Stomach (tissue), 9 donors: ENCODE data around the gene FAM184B. TPM values are rescaled to one million over a fixed set of nuclear protein-coding genes. Genes with fewer than 3 reads are reported as not detected.
"Not testable (repeated sequence)": the region's sequence is repeated elsewhere in the genome, so short reads cannot be mapped to it uniquely, and the experiment has no call there.

Experiments used
- DNase-seq, 2 donors: peaks; one replicate each; pipeline versions ENCODE4 v3.0.0 to v3.0.0-alpha.2; 2013 to 2019
- H3K27ac ChIP-seq, 5 donors: fragments of 200-600 bp in 4 of 5; sonication (generic) in 4 of 5; one replicate each; pipeline ENCODE4 v1.5.1; 2013 to 2019; ENCODE audit warnings: mild to moderate bottlenecking in 1 of 5, moderate library complexity in 1 of 5
- H3K27me3 ChIP-seq, 3 donors: fragments of 200-600 bp; sonication (generic); one replicate each; pipeline ENCODE4 v1.5.1; 2017 to 2019; ENCODE audit warnings: mixed run types in 1 of 3
- H3K36me3 ChIP-seq, 4 donors: fragments of 200-600 bp; sonication (generic); 1 replicate in 3 of 4; 2 replicates in 1 of 4; pipeline ENCODE4 v1.5.1; 2016 to 2019
- H3K4me1 ChIP-seq, 4 donors: fragments of 200-600 bp; sonication (generic); one replicate each; pipeline ENCODE4 v1.5.1; 2016 to 2019
- H3K4me3 ChIP-seq, 4 donors: fragments of 200-600 bp; sonication (generic) in 3 of 4; one replicate each; pipeline ENCODE4 v1.5.1; 2016 to 2019; ENCODE audit warnings: mild to moderate bottlenecking in 1 of 4
- H3K9me3 ChIP-seq, 4 donors: fragments of 200-600 bp; sonication (generic); one replicate each; pipeline ENCODE4 v1.5.1; 2016 to 2019
- EP300 ChIP-seq: sonication (generic); formaldehyde crosslinking; IDR thresholded peaks from one replicate; pipeline ENCODE4 v1.6.1; 2017; ENCODE audit warnings: antibody characterized with exemption
- POLR2A ChIP-seq, 4 donors: fragments of 450-650 bp; IDR thresholded peaks; one replicate each; pipeline ENCODE4 v1.6.1; 2016; ENCODE audit warnings: antibody characterized with exemption in 4 of 4, control low read depth in 2 of 4, mild to moderate bottlenecking in 1 of 4, moderate library complexity in 1 of 4
- POLR2AphosphoS5 ChIP-seq, 3 donors: sonication (generic); formaldehyde crosslinking; IDR thresholded peaks; one replicate each; pipeline ENCODE4 v1.6.1; 2016; ENCODE audit warnings: antibody characterized with exemption in 3 of 3
- WGBS, 5 donors: extraction: QIAGEN DNeasy Blood & Tissue Kit in 3 of 5; methylation state at CpG; one replicate each; pipeline versions ENCODE4 v1.1.5 to v1.1.7; 2013 to 2018; 5-methylcytosine and 5-hydroxymethylcytosine counted together
- intact Hi-C: fragments of 100-400 bp; cut with DNase I; formaldehyde crosslinking; loops from one replicate; pipeline ENCODE4 v1.15.1; 2023; ENCODE audit warnings: low total_unique reads
- polyA plus RNA-seq, 3 donors: library from polyadenylated mRNA; stranded (reverse); fragments of 200-250 nt; gene quantifications; one replicate each; pipeline ENCODE4 v1.2.3, GENCODE V29; 2013
- total RNA-seq, 5 donors: library from RNA; depleted of rRNA; stranded (reverse); fragments of >200 nt; gene quantifications; one replicate each; pipeline versions ENCODE4 v1.1.0 to v1.2.3, GENCODE V29; 2014 to 2016
- TF ChIP-seq, protein P1 (sequence below), 7 experiments: fragments of 450-650 bp in 4 of 7; fragments of 200-600 bp in 3 of 7; sonication (generic) in 3 of 7; IDR thresholded peaks; one replicate each; pipeline ENCODE4 v1.5.1; 2016 to 2019; ENCODE audit warnings: antibody characterized with exemption in 7 of 7, control low read depth in 2 of 7, mild to moderate bottlenecking in 1 of 7
- donor health status: healthy with polysubstance abuse.
- donor health status: Bipolar disorder and iron deficiency.
- donor health status: healthy.

The FAM184B gene
- total and polyA plus RNA-seq, 8 donors: 0.08 to 0.18 TPM; not detected in 6

DNA sequence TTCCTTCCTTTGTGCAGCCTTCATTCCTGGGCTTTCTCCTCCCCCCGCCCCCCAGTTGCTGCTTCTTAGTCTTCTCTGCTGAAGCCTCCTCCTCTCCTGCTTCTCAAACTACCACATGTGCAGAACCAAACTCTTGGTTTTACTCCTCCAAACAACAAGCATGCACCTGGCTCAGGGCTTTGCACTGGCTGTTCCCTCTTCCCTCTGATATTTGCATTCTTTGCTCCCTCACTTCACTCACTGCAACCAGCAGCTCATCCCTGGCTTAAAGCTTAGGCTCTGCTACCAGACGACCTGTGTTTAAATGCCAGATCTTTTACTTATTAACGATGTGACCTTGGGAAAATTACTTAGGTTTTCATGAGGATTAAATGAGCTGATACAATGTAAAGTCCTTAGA, 115.6 kb downstream of the FAM184B start:
- Histone ChIP-seq H3K4me1 (no peaks in the 10 kb centered on the region), H3K9me3 (no peaks in the 10 kb centered on the region), H3K4me3 (no peak overlapping the region), H3K27me3 (no peaks in the 10 kb centered on the region), H3K27ac (no peak overlapping the region), H3K36me3 (no peaks in the 10 kb centered on the region)
- intact Hi-C loops: no loop called here
- 56 to 75% (median 64%) methylated on average over 3 of the region's 3 CpGs for whole genome bisulfite sequencing, 5 donors
- TF ChIP-seq POLR2AphosphoS5 (IDR thresholded peaks at IDR 0.05): no peak
- no peak for TF ChIP-seq EP300
- TF ChIP-seq POLR2A (IDR thresholded peaks at IDR 0.05): no peak
- TF ChIP-seq, protein P1, sequence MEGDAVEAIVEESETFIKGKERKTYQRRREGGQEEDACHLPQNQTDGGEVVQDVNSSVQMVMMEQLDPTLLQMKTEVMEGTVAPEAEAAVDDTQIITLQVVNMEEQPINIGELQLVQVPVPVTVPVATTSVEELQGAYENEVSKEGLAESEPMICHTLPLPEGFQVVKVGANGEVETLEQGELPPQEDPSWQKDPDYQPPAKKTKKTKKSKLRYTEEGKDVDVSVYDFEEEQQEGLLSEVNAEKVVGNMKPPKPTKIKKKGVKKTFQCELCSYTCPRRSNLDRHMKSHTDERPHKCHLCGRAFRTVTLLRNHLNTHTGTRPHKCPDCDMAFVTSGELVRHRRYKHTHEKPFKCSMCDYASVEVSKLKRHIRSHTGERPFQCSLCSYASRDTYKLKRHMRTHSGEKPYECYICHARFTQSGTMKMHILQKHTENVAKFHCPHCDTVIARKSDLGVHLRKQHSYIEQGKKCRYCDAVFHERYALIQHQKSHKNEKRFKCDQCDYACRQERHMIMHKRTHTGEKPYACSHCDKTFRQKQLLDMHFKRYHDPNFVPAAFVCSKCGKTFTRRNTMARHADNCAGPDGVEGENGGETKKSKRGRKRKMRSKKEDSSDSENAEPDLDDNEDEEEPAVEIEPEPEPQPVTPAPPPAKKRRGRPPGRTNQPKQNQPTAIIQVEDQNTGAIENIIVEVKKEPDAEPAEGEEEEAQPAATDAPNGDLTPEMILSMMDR (IDR thresholded peaks at IDR 0.05): no peak
- DNase-seq: no peak

DNA sequence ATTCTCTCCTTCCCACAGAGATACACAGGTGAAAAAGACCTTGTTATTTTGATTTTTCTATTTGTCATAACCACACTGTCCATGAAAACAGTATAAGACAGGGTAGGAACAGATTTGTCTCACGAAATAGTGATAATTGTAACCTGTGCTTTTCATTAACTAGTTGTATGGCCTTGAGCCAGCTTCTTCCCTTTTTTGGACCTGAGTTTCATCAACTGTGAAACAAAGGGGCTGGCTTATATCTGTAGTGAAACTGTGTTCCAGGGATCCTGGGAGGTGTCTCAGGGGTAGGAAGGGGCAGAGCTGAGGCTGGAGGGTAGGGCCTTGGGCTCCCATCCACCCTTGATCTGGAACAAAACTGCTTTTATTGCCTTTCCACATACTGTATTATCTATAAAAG, 116.1 kb downstream of the FAM184B start:
- TF ChIP-seq, protein P1 (IDR thresholded peaks at IDR 0.05): no peak
- TF ChIP-seq EP300 (no peak), POLR2AphosphoS5 (IDR thresholded peaks at IDR 0.05) (no peak)
- H3K27ac ChIP-seq: no peak overlapping the region
- no peaks in the 10 kb centered on the region for H3K27me3 ChIP-seq
- 26 to 48% (median 28%) methylated on average over 1 of the region's 1 CpG for WGBS, 5 donors
- no peak overlapping the region for H3K4me3 ChIP-seq
- H3K36me3 ChIP-seq: no peaks in the 10 kb centered on the region
- no peaks in the 10 kb centered on the region for H3K9me3 ChIP-seq
- no peak for DNase-seq
- H3K4me1 ChIP-seq: no peaks in the 10 kb centered on the region
- intact Hi-C loops: no loop called here

DNA sequence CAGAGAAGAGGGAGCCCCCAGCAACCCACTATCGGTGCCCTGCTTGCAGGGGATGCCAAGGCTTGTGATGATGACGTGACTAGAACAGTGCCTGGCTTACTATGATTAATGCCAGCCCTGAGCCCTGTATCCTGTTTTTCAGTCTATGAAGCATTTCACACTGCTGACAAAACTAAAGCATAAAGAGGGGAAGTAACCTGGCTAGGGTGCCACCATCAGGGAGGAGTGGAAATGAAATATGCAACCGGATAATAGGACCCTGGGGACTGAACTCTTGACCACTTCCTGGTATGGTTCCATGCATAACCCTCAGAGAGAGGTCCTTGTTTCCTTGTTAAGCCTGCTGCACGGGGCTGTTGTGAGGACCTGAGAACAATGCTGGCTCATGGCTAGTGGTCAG, 116.7 kb downstream of the FAM184B start:
- Histone ChIP-seq H3K27me3 (no peaks in the 10 kb centered on the region), H3K36me3 (no peaks in the 10 kb centered on the region), H3K27ac (no peak overlapping the region), H3K4me3 (no peak overlapping the region), H3K9me3 (no peaks in the 10 kb centered on the region), H3K4me1 (no peaks in the 10 kb centered on the region)
- 43 to 66% (median 58%) methylated on average over 4 of the region's 4 CpGs for WGBS, 5 donors
- intact Hi-C loops: no loop called here
- no peak for DNase-seq
- TF ChIP-seq POLR2A (IDR thresholded peaks at IDR 0.05) (no peak), EP300 (no peak), POLR2AphosphoS5 (IDR thresholded peaks at IDR 0.05) (no peak)
- TF ChIP-seq, protein P1 (IDR thresholded peaks at IDR 0.05): no peak

DNA sequence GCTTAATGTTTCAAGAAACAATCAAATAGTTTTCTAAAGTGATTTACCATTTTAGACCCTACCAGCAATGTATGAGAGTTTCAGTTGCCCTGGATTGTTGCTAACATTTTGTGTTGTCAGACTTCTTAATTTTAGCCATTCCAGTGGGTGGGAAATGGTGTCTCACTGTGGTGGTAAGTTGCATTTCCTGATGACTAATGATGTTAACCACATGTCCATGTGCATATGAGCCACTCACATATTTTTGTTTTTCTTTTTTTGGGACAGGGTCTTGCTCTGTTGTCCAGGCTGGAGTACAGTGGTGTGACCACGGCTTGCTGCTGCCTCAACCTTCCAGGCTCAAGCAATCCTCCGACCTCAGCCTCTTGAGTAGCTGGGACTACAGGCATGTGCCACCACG, 118.7 kb downstream of the FAM184B start:
- H3K9me3 ChIP-seq: no peaks in the 10 kb centered on the region
- no peaks in the 10 kb centered on the region for H3K4me1 ChIP-seq
- 88 to 95% (median 93%) methylated on average over 3 of the region's 3 CpGs for WGBS, 5 donors
- no peaks in the 10 kb centered on the region for H3K27me3 ChIP-seq
- no peak overlapping the region for H3K4me3 ChIP-seq
- intact Hi-C loops: no loop called here
- no peaks in the 10 kb centered on the region for H3K36me3 ChIP-seq
- TF ChIP-seq EP300 (no peak), POLR2AphosphoS5 (IDR thresholded peaks at IDR 0.05) (no peak), POLR2A (IDR thresholded peaks at IDR 0.05) (no peak)
- TF ChIP-seq, protein P1 (IDR thresholded peaks at IDR 0.05): no peak
- H3K27ac ChIP-seq: no peak overlapping the region
- DNase-seq: no peak

DNA sequence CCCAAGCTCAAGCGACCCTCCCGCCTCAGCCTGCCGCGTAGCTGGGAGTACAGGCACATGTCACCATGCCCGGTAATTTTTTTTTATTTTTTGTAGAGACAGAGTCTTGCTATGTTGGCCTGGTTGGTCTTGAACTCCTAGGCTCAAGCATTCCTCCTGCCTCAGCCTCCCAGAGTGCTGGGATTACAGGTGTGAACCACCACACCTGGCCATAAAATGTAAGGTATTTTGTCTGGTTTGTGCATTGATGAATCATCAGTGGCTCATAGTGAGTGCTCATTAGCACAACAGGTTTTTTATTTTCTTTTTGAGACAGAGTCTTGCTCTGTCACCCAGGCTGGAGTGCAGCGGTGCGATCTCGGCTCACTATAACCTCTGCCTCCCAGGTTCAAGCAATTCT, 122.2 kb downstream of the FAM184B start:
- H3K27me3 ChIP-seq, H3K27ac ChIP-seq, intact Hi-C loops, H3K4me3 ChIP-seq, DNase-seq, H3K9me3 ChIP-seq, H3K36me3 ChIP-seq, H3K4me1 ChIP-seq: not testable (repeated sequence)
- 92 to 97% (median 96%) methylated on average over 8 of the region's 8 CpGs for WGBS, 5 donors
